Hepatocyte (in vitro differentiated cells): ENCODE measurements around the gene ZNF586. TPM values are rescaled to one million over a fixed set of nuclear protein-coding genes. Genes with fewer than 3 reads are reported as not detected.
"Not testable (repeated sequence)": the region's sequence is repeated elsewhere in the genome, so short reads cannot be mapped to it uniquely, and the experiment has no call there.

ENCODE experiments used
- DNase-seq: peaks from one replicate; pipeline ENCODE4 v3.0.0-alpha.2; 2016; ENCODE audit warnings: low spot score
- H2AFZ ChIP-seq: fragments of 200-600 bp; sonication (generic); 2 replicates; pipeline ENCODE4 v1.6.0; 2016; ENCODE audit warnings: antibody characterized with exemption, mild to moderate bottlenecking
- H3K27ac ChIP-seq: fragments of 200-600 bp; sonication (generic); 2 replicates; pipeline ENCODE4 v1.5.1; 2016; ENCODE audit warnings: mild to moderate bottlenecking
- H3K27me3 ChIP-seq: fragments of 200-600 bp; sonication (generic); 2 replicates; pipeline ENCODE4 v1.6.1; 2016
- H3K36me3 ChIP-seq: fragments of 200-600 bp; sonication (generic); replicated peaks from 2 replicates; pipeline ENCODE4 v1.5.1; 2016; ENCODE audit warnings: low read depth; ENCODE audit not compliant: insufficient read depth
- H3K4me1 ChIP-seq: fragments of 200-600 bp; sonication (generic); 2 replicates; pipeline ENCODE4 v1.5.1; 2016; ENCODE audit warnings: mild to moderate bottlenecking, moderate library complexity; ENCODE audit not compliant: insufficient read depth
- H3K4me2 ChIP-seq: fragments of 200-600 bp; sonication (generic); 2 replicates; pipeline ENCODE4 v1.6.0; 2016
- H3K4me3 ChIP-seq: fragments of 200-600 bp; sonication (generic); 2 replicates; pipeline ENCODE4 v1.5.1; 2016; ENCODE audit warnings: mild to moderate bottlenecking
- H3K79me2 ChIP-seq: fragments of 200-600 bp; sonication (generic); 2 replicates; pipeline ENCODE4 v1.6.0; 2017; ENCODE audit warnings: mild to moderate bottlenecking
- H3K9me2 ChIP-seq: fragments of 200-600 bp; sonication (generic); replicated peaks from 2 replicates; pipeline ENCODE4 v1.6.0; 2017; ENCODE audit warnings: mild to moderate bottlenecking; ENCODE audit not compliant: insufficient read depth
- H3K9me3 ChIP-seq: fragments of 200-600 bp; sonication (generic); 2 replicates; pipeline ENCODE4 v1.5.1; 2016; ENCODE audit warnings: low read depth, mild to moderate bottlenecking
- H4K20me1 ChIP-seq: fragments of 200-600 bp; sonication (generic); 2 replicates; pipeline ENCODE4 v1.6.0; 2016; ENCODE audit warnings: mild to moderate bottlenecking; ENCODE audit not compliant: insufficient read depth, poor library complexity, severe bottlenecking
- EZH2 ChIP-seq: fragments of 200-600 bp; sonication (generic); IDR thresholded peaks from 2 replicates; pipeline ENCODE4 v1.6.1; 2016; ENCODE audit warnings: antibody characterized with exemption, mild to moderate bottlenecking, borderline replicate concordance
- EZH2phosphoT487 ChIP-seq: fragments of 200-600 bp; sonication (generic); IDR thresholded peaks from one replicate; pipeline ENCODE4 v1.6.1; 2018; ENCODE audit warnings: antibody characterized with exemption, mild to moderate bottlenecking, low read depth, moderate library complexity; ENCODE audit not compliant: unreplicated experiment, severe bottlenecking
- WGBS: methylation state at CpG from one replicate; pipeline ENCODE4 v1.1.6; 2016; ENCODE audit warnings: low lambda C conversion rate; ENCODE audit errors: missing lambda C conversion rate; 5-methylcytosine and 5-hydroxymethylcytosine counted together
- polyA plus RNA-seq: library from polyadenylated mRNA; unstranded; fragments of >200 nt; fragmentation: Nextera tagmentation; extraction: Ambion mirVana; gene quantifications from 2 replicates; pipeline ENCODE4 v1.2.1, GENCODE V29; 2016
- total RNA-seq: library from RNA; depleted of rRNA; stranded (reverse); fragments of >200 nt; gene quantifications from 2 replicates; pipeline ENCODE4 v1.2.3, GENCODE V29; 2014
- TF ChIP-seq, protein P1 (sequence below): fragments of 200-600 bp; sonication (generic); IDR thresholded peaks from 2 replicates; pipeline ENCODE4 v1.5.1; 2016; ENCODE audit warnings: antibody characterized with exemption, mild to moderate bottlenecking; ENCODE audit not compliant: poor library complexity

Gene ZNF586
- total and polyA plus RNA-seq, 2 experiments from 2014 or later = 11.2 to 22.5 TPM

DNA sequence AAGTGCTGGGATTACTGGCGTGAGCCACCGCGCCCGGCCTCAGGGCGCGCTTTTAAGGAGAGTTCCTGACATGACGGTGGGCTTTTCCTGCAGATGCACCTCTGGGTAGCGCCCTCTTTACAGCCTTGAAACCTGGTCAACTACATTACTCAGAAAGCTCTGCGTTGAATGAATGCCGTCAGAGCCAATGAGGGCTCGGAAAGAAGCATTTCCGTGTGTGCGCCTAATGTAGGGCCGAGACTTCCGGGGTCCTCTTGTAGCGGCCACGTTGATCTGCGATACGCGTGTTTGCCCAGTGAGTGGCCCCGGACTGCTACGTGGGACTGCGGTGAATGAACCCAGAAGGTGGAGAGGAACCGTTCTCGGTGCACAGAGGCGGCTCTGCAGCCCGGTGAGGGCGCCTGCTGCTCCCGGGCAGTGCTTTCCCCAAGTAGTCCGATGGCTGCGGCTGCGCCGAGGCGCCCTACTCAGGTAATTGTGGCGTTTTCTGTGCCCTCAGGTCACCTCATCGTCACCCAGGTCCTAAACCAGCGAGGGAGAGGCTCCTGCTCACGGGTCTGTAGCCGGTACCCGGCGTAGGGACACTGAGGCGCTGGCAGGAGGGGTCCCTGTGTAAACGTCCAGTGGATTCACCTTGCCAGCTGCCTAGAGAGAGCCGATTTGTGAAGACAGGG lies 50.1 kb downstream of the ZNF586 start:
- WGBS = under 1% methylated on average over 39 of the region's 44 CpGs
- peaks cover 43% of the 10 kb centered on the region for H3K4me1 ChIP-seq
- peak overlapping the region; percentile 59 for H2AFZ ChIP-seq
- H3K27ac ChIP-seq = peak overlapping the region; percentile 90
- H3K27me3 ChIP-seq = no peaks in the 10 kb centered on the region
- no peaks in the 10 kb centered on the region for H3K9me2 ChIP-seq
- peak overlapping the region; percentile 85 for H3K4me2 ChIP-seq
- no peaks in the 10 kb centered on the region for H3K9me3 ChIP-seq
- H3K36me3 ChIP-seq = no peaks in the 10 kb centered on the region
- peak; percentile 94 for DNase-seq
- peak overlapping the region; percentile 28 for H3K4me3 ChIP-seq
- TF ChIP-seq, protein P1, sequence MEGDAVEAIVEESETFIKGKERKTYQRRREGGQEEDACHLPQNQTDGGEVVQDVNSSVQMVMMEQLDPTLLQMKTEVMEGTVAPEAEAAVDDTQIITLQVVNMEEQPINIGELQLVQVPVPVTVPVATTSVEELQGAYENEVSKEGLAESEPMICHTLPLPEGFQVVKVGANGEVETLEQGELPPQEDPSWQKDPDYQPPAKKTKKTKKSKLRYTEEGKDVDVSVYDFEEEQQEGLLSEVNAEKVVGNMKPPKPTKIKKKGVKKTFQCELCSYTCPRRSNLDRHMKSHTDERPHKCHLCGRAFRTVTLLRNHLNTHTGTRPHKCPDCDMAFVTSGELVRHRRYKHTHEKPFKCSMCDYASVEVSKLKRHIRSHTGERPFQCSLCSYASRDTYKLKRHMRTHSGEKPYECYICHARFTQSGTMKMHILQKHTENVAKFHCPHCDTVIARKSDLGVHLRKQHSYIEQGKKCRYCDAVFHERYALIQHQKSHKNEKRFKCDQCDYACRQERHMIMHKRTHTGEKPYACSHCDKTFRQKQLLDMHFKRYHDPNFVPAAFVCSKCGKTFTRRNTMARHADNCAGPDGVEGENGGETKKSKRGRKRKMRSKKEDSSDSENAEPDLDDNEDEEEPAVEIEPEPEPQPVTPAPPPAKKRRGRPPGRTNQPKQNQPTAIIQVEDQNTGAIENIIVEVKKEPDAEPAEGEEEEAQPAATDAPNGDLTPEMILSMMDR = peak; percentile 30
- TF ChIP-seq EZH2 (no peak), EZH2phosphoT487 (no peak)
- H4K20me1 ChIP-seq = no peaks in the 10 kb centered on the region
- peaks cover 62% of the 10 kb centered on the region for H3K79me2 ChIP-seq

DNA sequence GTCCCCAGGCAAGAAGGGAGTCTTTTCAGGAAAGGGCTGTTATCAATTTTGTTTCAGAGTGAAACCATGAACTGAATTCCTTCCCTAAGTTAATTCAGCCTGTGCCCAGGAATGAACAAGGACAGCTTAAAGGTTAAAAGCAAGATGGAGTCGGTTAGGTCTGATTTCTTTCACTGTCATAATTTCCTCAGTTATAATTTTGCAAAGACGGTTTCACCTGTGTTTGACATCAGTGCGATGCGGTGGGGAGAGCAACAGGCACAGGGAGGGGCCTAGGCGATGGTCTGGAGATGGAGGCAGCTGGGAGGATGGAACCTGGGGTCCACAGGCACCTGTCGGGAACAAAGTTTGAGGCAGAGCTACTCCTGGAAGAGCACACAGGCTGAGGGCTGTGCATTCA lies 51.1 kb downstream of the ZNF586 start:
- H2AFZ ChIP-seq = no peak overlapping the region
- 74% methylated on average over 6 of the region's 6 CpGs for WGBS
- no peaks in the 10 kb centered on the region for H3K36me3 ChIP-seq
- H3K27me3 ChIP-seq = no peaks in the 10 kb centered on the region
- H3K79me2 ChIP-seq = peaks cover 72% of the 10 kb centered on the region
- H3K4me2 ChIP-seq = peak overlapping the region; percentile 85
- no peak for DNase-seq
- H3K9me3 ChIP-seq = no peaks in the 10 kb centered on the region
- no peaks in the 10 kb centered on the region for H3K9me2 ChIP-seq
- peak overlapping the region; percentile 28 for H3K4me3 ChIP-seq
- H4K20me1 ChIP-seq = no peaks in the 10 kb centered on the region
- H3K4me1 ChIP-seq = peaks cover 41% of the 10 kb centered on the region
- TF ChIP-seq EZH2 (no peak), EZH2phosphoT487 (no peak)
- TF ChIP-seq, protein P1 = no peak
- H3K27ac ChIP-seq = peak overlapping the region; percentile 90

DNA sequence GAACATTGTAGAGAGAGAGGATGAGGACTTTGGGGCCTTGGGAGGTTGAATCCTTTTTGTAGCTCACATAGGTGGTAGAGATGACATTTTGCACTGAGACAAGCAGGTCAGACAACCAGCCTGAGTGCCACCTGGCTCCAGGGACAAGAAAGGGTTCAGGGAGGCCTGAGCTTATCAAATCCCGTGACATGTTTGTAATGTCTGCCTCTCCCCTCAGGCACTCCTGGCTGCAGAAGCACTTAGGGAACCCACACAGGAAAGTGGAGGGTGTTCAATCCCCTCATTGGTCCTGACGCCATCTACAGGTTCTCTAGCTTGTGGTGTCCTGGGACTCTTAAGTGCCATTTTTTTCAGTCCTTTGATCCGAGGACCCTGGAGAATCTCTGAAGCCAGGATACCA lies 51.6 kb downstream of the ZNF586 start:
- not testable (repeated sequence) for H3K27me3 ChIP-seq, H3K9me3 ChIP-seq, H2AFZ ChIP-seq, H3K9me2 ChIP-seq, H4K20me1 ChIP-seq, DNase-seq, H3K36me3 ChIP-seq
- Histone ChIP-seq H3K4me2 (peak overlapping the region; percentile 85), H3K79me2 (peaks cover 76% of the 10 kb centered on the region), H3K4me3 (peak overlapping the region; percentile 28), H3K4me1 (peaks cover 38% of the 10 kb centered on the region), H3K27ac (peak overlapping the region; percentile 90)
- 27% methylated on average over 3 of the region's 3 CpGs for WGBS

DNA sequence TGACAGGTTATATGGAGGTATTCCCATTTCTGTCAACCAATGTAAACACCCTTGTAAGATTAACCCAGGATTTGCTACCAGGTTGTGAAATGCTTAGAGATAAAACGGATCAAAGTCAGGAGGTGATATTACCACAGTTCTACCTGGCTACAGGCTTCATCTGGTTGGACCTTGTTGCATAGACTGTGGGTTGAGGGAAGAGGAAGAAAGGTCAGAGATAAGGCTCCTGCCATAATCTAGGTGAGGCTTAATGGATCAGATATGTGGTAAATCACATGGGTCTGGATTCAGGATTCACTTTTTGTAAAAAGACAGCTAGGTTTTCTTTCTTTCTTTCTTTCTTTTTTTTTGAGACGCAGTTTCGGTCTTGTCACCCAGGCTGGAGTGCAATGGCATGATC lies 52.0 kb downstream of the ZNF586 start:
- peak overlapping the region; percentile 62 for H3K4me2 ChIP-seq
- H3K36me3 ChIP-seq, H4K20me1 ChIP-seq, H3K9me3 ChIP-seq, H3K4me3 ChIP-seq, H3K9me2 ChIP-seq, H2AFZ ChIP-seq, H3K27me3 ChIP-seq, DNase-seq: not testable (repeated sequence)
- WGBS = 85% methylated on average over 3 of the region's 3 CpGs
- peak overlapping the region; percentile 86 for H3K27ac ChIP-seq
- peaks cover 38% of the 10 kb centered on the region for H3K4me1 ChIP-seq
- peaks cover 81% of the 10 kb centered on the region for H3K79me2 ChIP-seq

DNA sequence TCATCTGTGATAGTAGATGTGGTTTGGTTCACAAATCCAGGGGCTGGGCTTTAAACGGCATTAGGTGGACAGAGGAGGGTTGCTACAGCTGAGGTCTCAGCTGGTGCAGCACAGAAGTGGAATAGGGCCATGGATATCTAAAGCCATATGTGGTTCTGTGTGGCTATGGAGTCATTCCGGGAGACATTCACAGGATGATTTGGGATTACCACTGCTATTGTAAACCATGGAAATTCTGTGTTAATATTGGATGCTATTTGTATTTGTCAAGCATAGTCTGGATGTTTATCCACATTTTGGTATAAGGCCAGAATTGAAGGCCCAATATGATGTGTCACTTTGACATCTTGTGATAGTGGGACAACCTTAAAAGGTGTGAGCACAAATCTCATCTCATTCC lies 53.7 kb downstream of the ZNF586 start:
- H3K9me2 ChIP-seq, H3K4me3 ChIP-seq, DNase-seq, H3K36me3 ChIP-seq, H3K9me3 ChIP-seq, H3K27me3 ChIP-seq, H4K20me1 ChIP-seq, H2AFZ ChIP-seq: not testable (repeated sequence)
- 47% methylated on average over 2 of the region's 2 CpGs for WGBS
- peak overlapping the region; percentile 64 for H3K27ac ChIP-seq
- peak overlapping the region; percentile 62 for H3K4me2 ChIP-seq
- peaks cover 87% of the 10 kb centered on the region for H3K79me2 ChIP-seq
- peaks cover 38% of the 10 kb centered on the region for H3K4me1 ChIP-seq

DNA sequence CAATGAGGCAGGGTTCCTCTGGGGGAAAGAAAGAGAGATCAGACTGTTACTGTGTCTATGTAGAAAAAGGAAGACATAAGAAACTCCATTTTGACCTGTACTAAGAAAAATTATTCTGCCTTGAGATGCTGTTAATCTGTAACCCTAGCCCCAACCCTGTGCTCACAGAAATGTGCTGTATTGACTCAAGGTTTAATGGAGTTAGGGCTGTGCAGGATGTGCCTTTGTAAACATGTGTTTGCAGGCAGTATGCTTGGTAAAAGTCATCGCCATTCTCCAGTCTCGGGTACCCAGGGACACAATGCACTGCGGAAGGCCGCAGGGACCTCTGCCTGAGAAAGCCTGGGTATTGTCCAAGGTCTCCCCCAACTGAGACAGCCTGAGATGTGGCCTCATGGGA lies 54.1 kb downstream of the ZNF586 start:
- Histone ChIP-seq H3K27ac (peak overlapping the region; percentile 64), H3K4me1 (peaks cover 38% of the 10 kb centered on the region), H3K4me2 (peak overlapping the region; percentile 62), H3K79me2 (peaks cover 88% of the 10 kb centered on the region)
- not testable (repeated sequence) for H3K36me3 ChIP-seq, DNase-seq, H4K20me1 ChIP-seq, H3K9me2 ChIP-seq, H2AFZ ChIP-seq, H3K9me3 ChIP-seq, H3K4me3 ChIP-seq, H3K27me3 ChIP-seq
- WGBS = 52% methylated on average over 4 of the region's 4 CpGs
